ENCODE results near the gene RIPOR3. TPM values are rescaled to one million over a fixed set of nuclear protein-coding genes. Genes with fewer than 3 reads are reported as not detected.

Gene RIPOR3
- polyA plus RNA-seq, 1 of the 3 experiments (the other 2 are of a cell fraction), result 1.2 TPM

- no peak for TF ChIP-seq USF1 (IDR thresholded peaks at IDR 0.05; ENCODE audit: borderline replicate concordance, low read depth)
- no peak for TF ChIP-seq MAX (IDR thresholded peaks at IDR 0.05; ENCODE audit: low read depth)
- TF ChIP-seq RCOR1 (IDR thresholded peaks at IDR 0.05; ENCODE audit: low read length), result no peak
- TF ChIP-seq TEAD4 (IDR thresholded peaks at IDR 0.05; ENCODE audit: borderline replicate concordance, insufficient read depth), result no peak
- TF ChIP-seq GATA2 (CRISPR knock-in tag; IDR thresholded peaks at IDR 0.05), result no peak
- TF ChIP-seq YY1 (IDR thresholded peaks at IDR 0.05; ENCODE audit: low read depth), result no peak
- TF ChIP-seq RXRA (IDR thresholded peaks at IDR 0.05; ENCODE audit: borderline replicate concordance, low read depth), result no peak
Observed at GRCh38 chr20:50607436-50607835, 83.9 kb downstream of the RIPOR3 start (continued).

GRCh38 chr20:50605136-50605535 is 86.2 kb downstream of the RIPOR3 start:
- 89% methylated on average over 5 of the region's 5 CpGs for WGBS (ENCODE audit: low lambda C conversion rate)
- TF ChIP-seq EZH2phosphoT487 (IDR thresholded peaks at IDR 0.05; ENCODE audit: borderline replicate concordance, low read depth) (no peak), RAD21 (IDR thresholded peaks at IDR 0.05; ENCODE audit: low read length) (no peak), MXI1 (IDR thresholded peaks at IDR 0.05; ENCODE audit: low read depth, low read length) (no peak), RCOR1 (IDR thresholded peaks at IDR 0.05; ENCODE audit: low read length) (no peak), MEF2A (IDR thresholded peaks at IDR 0.05; ENCODE audit: borderline replicate concordance, low read depth) (no peak), JUND (IDR thresholded peaks at IDR 0.05) (no peak), EP300 (IDR thresholded peaks at IDR 0.05; ENCODE audit: borderline replicate concordance in 1 of 2, low read depth in 1 of 2, low read length in 1 of 2) (no peak), FOSL2 (IDR thresholded peaks at IDR 0.05; ENCODE audit: borderline replicate concordance, low read depth) (no peak), TCF12 (IDR thresholded peaks at IDR 0.05) (no peak), ELF1 (IDR thresholded peaks at IDR 0.05) (no peak), TAF1 (IDR thresholded peaks at IDR 0.05; ENCODE audit: borderline replicate concordance, low read depth, low read length) (no peak), ZBTB33 (IDR thresholded peaks at IDR 0.05; ENCODE audit: borderline replicate concordance, low read depth) (no peak)
- CTCF ChIA-PET, result no interaction called here
- no peaks in the 10 kb centered on the region for H3K9me2 ChIP-seq
- H3K27ac ChIP-seq (ENCODE audit: low read depth in 2 of 2, low read length in 1 of 2), result no peak overlapping the region
- no peaks in the 10 kb centered on the region for H3K79me2 ChIP-seq (ENCODE audit: insufficient read depth)
- POLR2A ChIA-PET, result no interaction called here
- H3K36me3 ChIP-seq (replicated peaks in 1 of 2; ENCODE audit: control insufficient read depth in 1 of 2, insufficient read depth in 2 of 2, low read length in 1 of 2), result no peaks in the 10 kb centered on the region
- H3K27me3 ChIP-seq (ENCODE audit: insufficient read depth), result no peaks in the 10 kb centered on the region
- no peak overlapping the region for H3K4me2 ChIP-seq
- H3K9ac ChIP-seq, result no peak overlapping the region
- H3K4me3 ChIP-seq (ENCODE audit: low read depth in 2 of 2, low read length in 1 of 2), result no peak overlapping the region
- DNase-seq, result no peak
- no peak overlapping the region for H2AFZ ChIP-seq (ENCODE audit: low read depth)
- H3F3A ChIP-seq (replicated peaks; ENCODE audit: insufficient read depth), result no peaks in the 10 kb centered on the region
- H3K9me3 ChIP-seq, result no peaks in the 10 kb centered on the region
- no peaks in the 10 kb centered on the region for H3K4me1 ChIP-seq (ENCODE audit: control insufficient read depth in 1 of 2, insufficient read depth in 2 of 2, low read depth in 1 of 2, low read length in 1 of 2)
- no peaks in the 10 kb centered on the region for H4K20me1 ChIP-seq (ENCODE audit: insufficient read depth)

Measured in SK-N-SH (cell line).